A549 (cell line): Measurements from ENCODE around the gene RUVBL1. TPM values are rescaled to one million over a fixed set of nuclear protein-coding genes. Genes with fewer than 3 reads are reported as not detected.

ENCODE experiments used
- ATAC-seq, 2 experiments: fragments of 200-7000 bp in 1 of 2; fragments of >200 bp in 1 of 2; cut with Nextera tagmentation in 1 of 2; cut with Tn5 transposase in 1 of 2; 3 replicates each; pipeline versions ENCODE4 v1.8.0 to v1.9.1; 2018 to 2020; ENCODE audit warnings: mild to moderate bottlenecking in 1 of 2, moderate library complexity in 1 of 2
- CTCF ChIA-PET: fragments of 300-600 bp; sonication (Branson Sonifier 250); formaldehyde crosslinking; extraction: SDS; loops from one replicate; lab custom pipeline; 2021; ENCODE audit warnings: antibody characterized with exemption, inconsistent platforms; lab: Yijun Ruan, JAX
- POLR2A ChIA-PET: fragments of 350-600 bp; formaldehyde crosslinking; extraction: SDS; loops from one replicate; lab custom pipeline; 2021; ENCODE audit warnings: antibody characterized with exemption, inconsistent platforms; lab: Yijun Ruan, JAX
- DNase-seq, 2 experiments: peaks; one replicate each; pipeline versions ENCODE4 v3.0.0 to v3.0.0-alpha.2; 2011 to 2016; ENCODE audit warnings: low read depth in 1 of 2, low spot score in 1 of 2
- FAIRE-seq: peaks from 2 replicates; lab custom pipeline; 2011; peaks lifted over from hg19 to GRCh38; lab: Jason Lieb, UNC
- H3K27ac ChIP-seq, 2 experiments: fragments of >200 bp; sonication (Bioruptor Twin); formaldehyde crosslinking; 3 replicates each; pipeline ENCODE4 v1.5.1; 2016 to 2017
- H3K4me1 ChIP-seq: fragments of >200 bp; sonication (Bioruptor Twin); formaldehyde crosslinking; 3 replicates; pipeline ENCODE4 v1.6.1; 2016
- H3K4me2 ChIP-seq: fragments of >200 bp; sonication (Bioruptor Twin); formaldehyde crosslinking; 3 replicates; pipeline ENCODE4 v1.6.1; 2016
- H3K4me3 ChIP-seq: fragments of >200 bp; sonication (Bioruptor Twin); formaldehyde crosslinking; 3 replicates; pipeline ENCODE4 v1.5.1; 2016
- H3K9me3 ChIP-seq: fragments of >200 bp; sonication (Bioruptor Twin); formaldehyde crosslinking; 3 replicates; pipeline ENCODE4 v1.6.1; 2016
- BCL3 ChIP-seq: fragments of >200 bp; sonication (Bioruptor Twin); formaldehyde crosslinking; IDR thresholded peaks from 3 replicates; pipeline ENCODE4 v1.6.1; 2016
- BHLHE40 ChIP-seq: IDR thresholded peaks from 2 replicates; pipeline ENCODE4 v1.6.1; 2012; ENCODE audit warnings: low read depth, low read length, inconsistent platforms
- CBX2 ChIP-seq: fragments of 200-600 bp; sonication (generic); IDR thresholded peaks from 2 replicates; pipeline ENCODE4 v1.6.1; 2016; ENCODE audit warnings: low read depth, mild to moderate bottlenecking, borderline replicate concordance
- CTCF ChIP-seq: fragments of >200 bp; sonication (Bioruptor Twin); formaldehyde crosslinking; IDR thresholded peaks from 3 replicates; pipeline ENCODE4 v1.5.1; 2016
- EHF ChIP-seq: fragments of 250-450 bp; sonication (Bioruptor Pico); IDR thresholded peaks from 2 replicates; pipeline ENCODE4 v1.5.0; 2020; ENCODE audit warnings: mild to moderate bottlenecking
- FOSL2 ChIP-seq, 2 experiments: fragments of 450-650 bp in 1 of 2; fragments of >200 bp in 1 of 2; sonication (Bioruptor Twin) in 1 of 2; formaldehyde crosslinking; IDR thresholded peaks; 2 replicates each; pipeline versions ENCODE4 v1.5.0 to v1.6.1; 2016 to 2020; ENCODE audit warnings: mild to moderate bottlenecking in 1 of 2, moderate library complexity in 1 of 2
- FOXS1 ChIP-seq: fragments of 250-450 bp; sonication (Bioruptor Pico); IDR thresholded peaks from 2 replicates; pipeline ENCODE4 v1.5.0; 2020; ENCODE audit warnings: mild to moderate bottlenecking, moderate library complexity
- GATA3 ChIP-seq: IDR thresholded peaks from 2 replicates; pipeline ENCODE4 v1.6.1; 2012; ENCODE audit warnings: borderline replicate concordance
- HDAC2 ChIP-seq: fragments of 200-600 bp; sonication (generic); IDR thresholded peaks from 2 replicates; pipeline ENCODE4 v1.6.1; 2016
- HOXB5 ChIP-seq: fragments of 250-450 bp; sonication (Bioruptor Pico); IDR thresholded peaks from 2 replicates; pipeline ENCODE4 v1.5.0; 2020; ENCODE audit warnings: mild to moderate bottlenecking, moderate library complexity
- KDM1A ChIP-seq: fragments of 200-600 bp; sonication (generic); IDR thresholded peaks from 2 replicates; pipeline ENCODE4 v1.6.1; 2016; ENCODE audit warnings: low read depth, mild to moderate bottlenecking
- NFE2L2 ChIP-seq: fragments of 150-350 bp; conservative IDR thresholded peaks from 2 replicates; pipeline ENCODE4 v1.6.1; 2014; ENCODE audit warnings: low read length
- PHF8 ChIP-seq: fragments of 200-600 bp; sonication (generic); IDR thresholded peaks from 2 replicates; pipeline ENCODE4 v1.6.1; 2016; ENCODE audit warnings: low read depth, mild to moderate bottlenecking, antibody characterized with exemption, moderate library complexity, borderline replicate concordance
- POLR2A ChIP-seq: IDR thresholded peaks from 2 replicates; pipeline ENCODE4 v1.6.1; 2012; ENCODE audit warnings: mild to moderate bottlenecking, low read length
- POLR2AphosphoS2 ChIP-seq: conservative IDR thresholded peaks from 2 replicates; pipeline ENCODE4 v1.6.1; 2012; ENCODE audit warnings: low read length, improper control_type of control experiment, inconsistent platforms
- RARB ChIP-seq: fragments of 250-450 bp; sonication (Bioruptor Pico); IDR thresholded peaks from 2 replicates; pipeline ENCODE4 v1.8.0; 2021; ENCODE audit warnings: mild to moderate bottlenecking, moderate library complexity
- RNF2 ChIP-seq: fragments of 200-600 bp; sonication (generic); IDR thresholded peaks from 2 replicates; pipeline ENCODE4 v1.6.1; 2016; ENCODE audit warnings: low read depth, mild to moderate bottlenecking, antibody characterized with exemption, moderate library complexity, borderline replicate concordance
- SMC3 ChIP-seq: fragments of >200 bp; sonication (Bioruptor Twin); formaldehyde crosslinking; IDR thresholded peaks from 3 replicates; pipeline ENCODE4 v1.6.1; 2018; ENCODE audit warnings: inconsistent platforms
- SREBF2 ChIP-seq: fragments of 450-650 bp; IDR thresholded peaks from 2 replicates; pipeline ENCODE4 v1.6.1; 2014; ENCODE audit warnings: mild to moderate bottlenecking, moderate library complexity
- TFCP2L1 ChIP-seq: fragments of 250-450 bp; sonication (Bioruptor Pico); IDR thresholded peaks from 2 replicates; pipeline ENCODE4 v1.5.0; 2021; ENCODE audit warnings: mild to moderate bottlenecking
- TP53 ChIP-seq: fragments of 250-450 bp; sonication (Bioruptor Pico); IDR thresholded peaks from 2 replicates; pipeline ENCODE4 v1.5.0; 2021; ENCODE audit warnings: mild to moderate bottlenecking, moderate library complexity
- USF2 ChIP-seq: fragments of 450-650 bp; IDR thresholded peaks from 2 replicates; pipeline ENCODE4 v1.6.1; 2014; ENCODE audit warnings: antibody characterized with exemption
- ZNF302 ChIP-seq: fragments of 250-450 bp; sonication (Bioruptor Pico); IDR thresholded peaks from 2 replicates; pipeline ENCODE4 v1.9.0; 2021; ENCODE audit warnings: inconsistent platforms, mild to moderate bottlenecking, moderate library complexity
- WGBS: methylation state at CpG from one replicate; pipeline ENCODE4 v1.1.6; 2017; ENCODE audit errors: missing lambda C conversion rate; 5-methylcytosine and 5-hydroxymethylcytosine counted together
- polyA plus RNA-seq, 4 experiments: library from polyadenylated mRNA; depleted of rRNA in 3 of 4; stranded (reverse); fragments of >200 nt; fragmentation: RNase III in 1 of 4; extraction: RNeasy Plus Mini Kit Qiagen cat#74134 plus additional on column Dnase treatment in 1 of 4; gene quantifications; 2 replicates in 3 of 4; 3 replicates in 1 of 4; pipeline ENCODE4 v1.2.3, GENCODE V29; 2011 to 2017
- TF ChIP-seq, protein P1 (sequence below): fragments of 200-600 bp; sonication (generic); IDR thresholded peaks from 2 replicates; pipeline ENCODE4 v1.6.1; 2016; ENCODE audit warnings: antibody characterized with exemption, mild to moderate bottlenecking, moderate library complexity
- TF ChIP-seq, protein P2 (sequence below): fragments of 250-450 bp; sonication (Bioruptor Pico); IDR thresholded peaks from 2 replicates; pipeline ENCODE4 v1.5.0; 2020; ENCODE audit warnings: low read depth, mild to moderate bottlenecking, moderate library complexity
- TF ChIP-seq, protein P3 (sequence below): fragments of >200 bp; sonication (Bioruptor Twin); formaldehyde crosslinking; IDR thresholded peaks from 2 replicates; pipeline ENCODE4 v1.6.1; 2016

The RUVBL1 gene
- polyA plus RNA-seq, 2 of the 4 experiments (the other 2 are of a cell fraction): 105 to 144 TPM

DNA sequence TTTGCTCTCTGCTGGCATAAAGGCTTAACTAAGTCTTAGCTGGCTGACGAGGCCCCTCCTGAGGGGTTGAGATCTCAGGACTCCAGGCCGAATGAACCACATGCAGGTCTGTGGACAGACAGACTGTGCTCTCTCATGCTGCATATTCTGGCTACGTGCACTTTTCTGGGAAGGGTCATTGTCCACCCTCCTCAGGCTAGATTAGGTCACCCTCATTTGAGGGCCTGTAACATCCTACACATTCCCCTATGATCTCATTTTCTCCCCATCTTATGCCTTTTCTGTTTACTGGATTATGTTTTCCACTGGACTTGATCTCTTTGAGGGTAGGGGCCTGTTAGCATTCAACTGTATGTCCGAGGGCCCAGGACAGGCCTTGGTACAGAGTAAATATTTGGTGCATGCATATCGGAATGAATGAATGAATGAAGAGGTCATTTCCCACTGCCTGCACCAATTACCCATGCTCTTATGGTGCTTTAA is 43.4 kb upstream of the RUVBL1 start:
- ChIA-PET POLR2A (no interaction called here), CTCF (interaction anchor here (1.1 to 3.0 kb wide), 4 partner anchors 15 to 441 kb away, joined by 4 to 10 read pairs (median 6); no protein-coding TSS in a partner anchor)
- Histone ChIP-seq H3K4me3 (no peak overlapping the region), H3K4me1 (no peaks in the 10 kb centered on the region; the same call in 2 of the 3 replicates), H3K9me3 (no peaks in the 10 kb centered on the region), H3K27ac (no peak overlapping the region), H3K4me2 (no peak overlapping the region)
- no peak for TF ChIP-seq FOXS1 (CRISPR knock-in tag)
- TF ChIP-seq HOXB5 (CRISPR knock-in tag): no peak
- no peak for TF ChIP-seq CTCF
- TF ChIP-seq ZNF302 (CRISPR knock-in tag): no peak
- no peak for TF ChIP-seq PHF8
- TF ChIP-seq BHLHE40: no peak
- no peak for TF ChIP-seq RNF2
- no peak for TF ChIP-seq CBX2
- TF ChIP-seq, protein P1, sequence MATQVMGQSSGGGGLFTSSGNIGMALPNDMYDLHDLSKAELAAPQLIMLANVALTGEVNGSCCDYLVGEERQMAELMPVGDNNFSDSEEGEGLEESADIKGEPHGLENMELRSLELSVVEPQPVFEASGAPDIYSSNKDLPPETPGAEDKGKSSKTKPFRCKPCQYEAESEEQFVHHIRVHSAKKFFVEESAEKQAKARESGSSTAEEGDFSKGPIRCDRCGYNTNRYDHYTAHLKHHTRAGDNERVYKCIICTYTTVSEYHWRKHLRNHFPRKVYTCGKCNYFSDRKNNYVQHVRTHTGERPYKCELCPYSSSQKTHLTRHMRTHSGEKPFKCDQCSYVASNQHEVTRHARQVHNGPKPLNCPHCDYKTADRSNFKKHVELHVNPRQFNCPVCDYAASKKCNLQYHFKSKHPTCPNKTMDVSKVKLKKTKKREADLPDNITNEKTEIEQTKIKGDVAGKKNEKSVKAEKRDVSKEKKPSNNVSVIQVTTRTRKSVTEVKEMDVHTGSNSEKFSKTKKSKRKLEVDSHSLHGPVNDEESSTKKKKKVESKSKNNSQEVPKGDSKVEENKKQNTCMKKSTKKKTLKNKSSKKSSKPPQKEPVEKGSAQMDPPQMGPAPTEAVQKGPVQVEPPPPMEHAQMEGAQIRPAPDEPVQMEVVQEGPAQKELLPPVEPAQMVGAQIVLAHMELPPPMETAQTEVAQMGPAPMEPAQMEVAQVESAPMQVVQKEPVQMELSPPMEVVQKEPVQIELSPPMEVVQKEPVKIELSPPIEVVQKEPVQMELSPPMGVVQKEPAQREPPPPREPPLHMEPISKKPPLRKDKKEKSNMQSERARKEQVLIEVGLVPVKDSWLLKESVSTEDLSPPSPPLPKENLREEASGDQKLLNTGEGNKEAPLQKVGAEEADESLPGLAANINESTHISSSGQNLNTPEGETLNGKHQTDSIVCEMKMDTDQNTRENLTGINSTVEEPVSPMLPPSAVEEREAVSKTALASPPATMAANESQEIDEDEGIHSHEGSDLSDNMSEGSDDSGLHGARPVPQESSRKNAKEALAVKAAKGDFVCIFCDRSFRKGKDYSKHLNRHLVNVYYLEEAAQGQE: no peak
- TF ChIP-seq EHF (CRISPR knock-in tag): no peak
- TF ChIP-seq TP53 (CRISPR knock-in tag): no peak
- TF ChIP-seq USF2: no peak
- TF ChIP-seq GATA3: no peak
- no peak for TF ChIP-seq POLR2A
- no peak for TF ChIP-seq POLR2AphosphoS2
- TF ChIP-seq BCL3: no peak
- FAIRE-seq: no peak
- WGBS: 88% methylated on average over 5 of the region's 5 CpGs
- ATAC-seq: no peak
- DNase-seq: no peak

DNA sequence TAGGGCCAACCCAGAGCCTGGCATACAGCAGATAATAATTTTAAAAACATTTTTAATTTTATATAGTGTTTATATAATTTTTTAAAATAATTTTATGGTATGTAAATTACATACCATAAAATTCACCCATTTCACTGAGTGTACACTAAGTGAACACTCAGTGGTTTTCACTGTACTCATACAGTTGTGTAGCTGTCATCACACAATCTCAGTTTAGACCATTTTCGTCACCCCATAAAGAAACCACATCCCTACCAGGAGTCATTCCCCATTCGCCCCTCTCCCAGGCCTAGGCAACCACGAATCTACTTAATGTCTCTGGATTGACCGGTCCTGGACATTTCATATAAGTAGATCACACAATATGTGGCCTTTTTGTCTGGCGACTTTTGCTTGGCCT is 39.8 kb upstream of the RUVBL1 start:
- Histone ChIP-seq H3K4me3 (no peak overlapping the region), H3K9me3 (no peaks in the 10 kb centered on the region), H3K4me2 (no peak overlapping the region), H3K4me1 (no peaks in the 10 kb centered on the region), H3K27ac (no peak overlapping the region)
- ChIA-PET CTCF (no interaction called here), POLR2A (no interaction called here)
- ATAC-seq (no peak), FAIRE-seq (no peak)
- 89% methylated on average over 5 of the region's 5 CpGs for WGBS
- TF ChIP-seq SMC3 (no peak), RARB (CRISPR knock-in tag) (no peak), USF2 (no peak), FOSL2 (IDR thresholded peaks at IDR 0.05) (no peak), FOSL2 (CRISPR knock-in tag; IDR thresholded peaks at IDR 0.05) (no peak), FOXS1 (CRISPR knock-in tag) (no peak), NFE2L2 (no peak), HDAC2 (no peak), SREBF2 (no peak), TFCP2L1 (CRISPR knock-in tag) (no peak), BCL3 (no peak), KDM1A (no peak)
- TF ChIP-seq, protein P2, sequence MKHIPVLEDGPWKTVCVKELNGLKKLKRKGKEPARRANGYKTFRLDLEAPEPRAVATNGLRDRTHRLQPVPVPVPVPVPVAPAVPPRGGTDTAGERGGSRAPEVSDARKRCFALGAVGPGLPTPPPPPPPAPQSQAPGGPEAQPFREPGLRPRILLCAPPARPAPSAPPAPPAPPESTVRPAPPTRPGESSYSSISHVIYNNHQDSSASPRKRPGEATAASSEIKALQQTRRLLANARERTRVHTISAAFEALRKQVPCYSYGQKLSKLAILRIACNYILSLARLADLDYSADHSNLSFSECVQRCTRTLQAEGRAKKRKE: no peak
- TF ChIP-seq, protein P3, sequence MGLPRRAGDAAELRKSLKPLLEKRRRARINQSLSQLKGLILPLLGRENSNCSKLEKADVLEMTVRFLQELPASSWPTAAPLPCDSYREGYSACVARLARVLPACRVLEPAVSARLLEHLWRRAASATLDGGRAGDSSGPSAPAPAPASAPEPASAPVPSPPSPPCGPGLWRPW: no peak
- TF ChIP-seq, all 56 proteins: peak for 0
- DNase-seq: no peak
